A204.1 (cell line): ENCODE results near the gene RPL26.
"Not testable (repeated sequence)": the region's sequence is repeated elsewhere in the genome, so short reads cannot be mapped to it uniquely, and the experiment has no call there.

Experiments used
- FAIRE-seq: peaks from 2 replicates; lab custom pipeline; 2012; peaks lifted over from hg19 to GRCh38; lab: Jason Lieb, UNC

RPL26 gene

DNA sequence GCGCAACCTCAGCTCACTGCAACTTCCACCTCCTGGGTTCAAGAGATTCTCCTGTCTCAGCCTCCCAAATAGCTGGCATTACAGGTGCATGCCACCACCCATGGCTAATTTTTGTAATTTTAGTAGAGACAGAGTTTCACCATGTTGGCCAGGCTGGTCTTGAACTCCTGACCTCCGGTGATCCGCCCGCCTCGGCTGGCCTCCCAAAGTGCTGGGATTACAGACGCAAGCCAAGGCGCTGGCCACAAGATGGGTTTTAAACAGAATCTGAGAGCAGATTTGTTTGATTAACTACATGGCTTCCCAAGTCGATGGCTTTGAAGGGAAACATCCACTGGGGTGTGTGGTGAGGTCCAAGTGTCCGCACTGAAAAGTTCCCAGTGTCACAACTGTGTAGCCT is 11.5 kb upstream of the RPL26 start:
- FAIRE-seq = not testable (repeated sequence)

DNA sequence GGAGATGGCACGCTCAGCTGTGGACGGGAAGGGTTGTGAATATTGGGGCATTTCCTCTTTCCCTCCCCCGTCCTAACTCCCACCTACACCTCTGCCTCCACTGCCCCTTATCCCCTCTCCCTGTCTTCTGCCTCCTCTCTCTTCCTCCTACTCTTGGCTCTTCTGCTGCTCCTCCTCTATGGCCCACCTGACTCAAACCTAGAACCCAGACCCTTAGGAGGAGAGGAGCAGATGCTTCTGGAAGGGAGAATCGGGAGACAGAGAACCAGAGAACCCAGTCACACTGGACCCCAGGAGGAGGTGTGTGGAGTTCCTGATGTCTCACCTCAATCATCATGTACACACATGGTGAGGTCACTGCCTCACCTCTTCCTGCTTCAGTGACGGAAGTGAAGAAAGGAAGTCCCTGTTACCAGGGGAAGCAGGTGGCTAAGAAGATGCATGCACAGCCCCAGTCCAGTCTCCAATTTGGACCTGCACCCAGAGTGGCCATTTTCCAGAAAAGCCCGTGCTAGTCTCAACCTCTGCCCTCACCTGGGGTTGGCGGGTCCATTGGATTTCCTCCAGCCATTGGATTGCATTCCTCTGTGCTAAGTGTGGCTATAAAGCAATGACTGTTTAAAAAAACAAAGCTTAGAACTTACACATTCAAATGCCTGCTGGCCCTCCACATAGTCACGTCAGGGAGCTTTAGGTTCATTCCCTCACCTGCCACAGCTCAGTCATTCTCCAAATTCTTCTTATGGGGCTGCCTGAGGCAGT is 10.7 kb upstream of the RPL26 start:
- no peak for FAIRE-seq

DNA sequence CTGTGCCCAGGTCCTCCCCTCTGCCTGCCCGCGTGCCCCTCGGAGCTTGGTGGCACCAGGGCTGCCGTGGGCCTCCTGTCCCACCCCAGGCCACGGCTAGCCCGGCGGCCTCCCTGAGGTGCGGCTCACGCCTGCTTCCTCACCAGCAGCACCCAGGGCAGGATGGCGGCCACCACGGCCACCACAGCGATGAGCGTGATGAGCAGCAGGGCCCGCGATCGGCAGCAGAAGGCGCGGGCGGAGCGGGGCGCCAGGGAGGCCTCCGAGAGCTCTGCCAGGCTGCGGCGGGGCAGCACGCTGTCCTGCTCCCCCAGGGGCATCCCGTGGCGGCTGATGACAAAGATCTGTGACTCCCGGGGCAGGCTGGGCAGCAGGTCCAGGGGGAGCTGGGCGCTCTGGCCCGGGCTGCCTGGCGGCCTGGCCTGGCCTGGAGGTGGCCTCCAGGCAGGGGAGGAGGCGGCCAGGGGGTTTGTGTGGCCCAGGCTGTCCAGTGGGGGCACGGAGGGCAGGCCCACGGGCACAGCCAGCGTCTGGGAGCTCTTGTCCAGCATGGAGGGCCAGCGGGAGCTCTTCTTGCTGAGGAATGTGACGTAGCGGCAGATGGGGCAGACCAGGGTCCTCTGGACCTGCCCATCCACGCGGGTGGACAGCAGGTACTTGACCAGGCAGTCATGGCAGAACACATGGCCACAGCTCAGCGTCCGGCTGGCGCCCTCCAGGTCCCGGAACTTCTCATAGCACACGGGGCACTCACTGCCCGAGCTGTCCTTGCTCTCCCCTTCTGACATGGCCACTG is 9.9 kb upstream of the RPL26 start:
- no peak for FAIRE-seq

DNA sequence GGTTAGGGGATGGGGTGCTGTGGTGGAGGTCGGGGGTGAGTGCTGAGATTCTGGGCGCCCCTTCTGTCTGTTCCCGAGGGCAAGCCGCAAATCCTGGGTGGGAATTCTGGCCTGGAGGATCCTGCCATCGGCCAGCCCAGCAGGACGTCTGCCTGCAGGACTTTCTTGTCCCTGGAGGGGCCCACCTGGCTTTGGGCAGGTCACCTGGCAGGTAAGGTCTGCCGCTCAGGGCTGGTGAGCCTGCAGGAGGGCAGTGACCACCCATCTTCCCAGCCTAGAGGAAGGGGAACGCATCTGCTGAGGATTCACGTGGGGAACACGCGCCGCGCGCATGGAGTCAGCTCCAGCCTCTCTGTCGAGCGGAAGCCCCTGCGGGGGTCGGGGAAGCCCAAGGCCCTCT is 9.3 kb upstream of the RPL26 start:
- FAIRE-seq = no peak

DNA sequence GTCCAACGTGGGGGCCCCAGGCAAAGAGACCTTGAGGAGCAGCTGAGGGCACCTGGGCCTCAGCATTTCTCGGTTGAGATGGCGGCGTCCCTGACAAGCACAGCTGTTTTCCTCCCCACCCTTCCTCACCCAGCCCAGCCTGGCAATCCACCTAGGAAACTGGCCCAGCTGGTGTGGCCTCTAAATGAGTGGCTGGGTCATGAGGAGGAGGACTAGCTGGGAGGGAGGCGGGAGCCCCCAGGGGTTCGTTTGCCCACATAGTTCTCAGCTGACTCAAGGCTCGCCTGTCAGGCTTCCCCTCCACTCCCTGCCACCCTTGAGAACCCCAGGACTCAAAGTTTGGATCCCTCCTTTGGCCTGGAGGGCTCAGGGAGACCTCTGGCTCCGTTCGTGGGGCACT is 8.7 kb upstream of the RPL26 start:
- no peak for FAIRE-seq

DNA sequence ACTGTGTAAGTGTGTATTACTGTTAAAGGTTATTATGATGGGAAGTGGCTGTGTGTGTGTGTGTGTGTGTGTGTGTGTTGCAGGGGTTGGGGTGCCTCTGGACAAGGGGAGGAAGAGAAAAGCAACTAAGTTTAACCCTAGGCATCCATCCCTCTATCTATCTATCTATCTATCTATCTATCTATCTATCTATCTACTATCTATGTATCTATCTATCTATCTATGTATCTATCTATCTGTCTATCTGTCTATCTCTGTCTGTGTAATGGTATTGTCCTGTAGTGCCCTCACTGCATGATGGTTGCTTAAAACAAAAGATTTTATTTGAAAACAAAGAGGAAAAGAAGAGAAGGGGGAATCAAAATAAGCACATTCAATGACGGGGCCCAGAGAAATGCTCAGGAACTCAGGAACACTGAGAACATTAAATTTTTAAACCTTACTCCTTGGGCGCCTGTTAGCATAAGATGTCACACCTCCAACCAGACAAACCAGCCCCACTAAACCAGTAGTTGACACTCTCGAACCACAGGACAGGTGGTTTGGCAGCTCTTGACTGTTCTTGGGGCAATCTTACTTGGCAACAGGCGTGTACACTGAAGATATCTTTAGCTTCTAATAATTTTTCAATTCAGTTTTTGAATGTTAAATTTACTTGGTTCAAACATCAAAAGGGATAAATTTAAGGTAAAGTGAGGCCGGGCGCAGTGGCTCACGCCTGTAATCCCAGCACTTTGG is 5.1 kb upstream of the RPL26 start:
- FAIRE-seq = no peak

DNA sequence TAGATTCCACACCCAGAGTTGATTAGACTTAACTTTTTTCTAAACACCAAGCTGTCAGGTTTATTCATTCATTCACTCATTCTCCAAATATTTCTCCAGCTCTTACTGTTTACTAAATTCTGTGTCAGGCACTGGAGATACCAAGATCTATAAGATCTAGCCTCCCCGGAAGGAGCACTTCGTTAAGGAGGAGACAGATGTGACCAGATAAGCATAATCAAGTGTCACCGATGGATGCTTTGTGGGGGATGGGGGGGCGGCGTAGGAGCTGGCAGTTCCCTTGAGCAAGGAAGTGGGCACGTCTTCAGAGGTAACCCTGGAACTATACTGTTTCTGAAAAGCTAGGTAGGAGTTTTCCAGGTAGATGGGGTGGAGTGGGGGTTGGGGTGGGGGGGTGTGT is 3.8 kb upstream of the RPL26 start:
- no peak for FAIRE-seq

DNA sequence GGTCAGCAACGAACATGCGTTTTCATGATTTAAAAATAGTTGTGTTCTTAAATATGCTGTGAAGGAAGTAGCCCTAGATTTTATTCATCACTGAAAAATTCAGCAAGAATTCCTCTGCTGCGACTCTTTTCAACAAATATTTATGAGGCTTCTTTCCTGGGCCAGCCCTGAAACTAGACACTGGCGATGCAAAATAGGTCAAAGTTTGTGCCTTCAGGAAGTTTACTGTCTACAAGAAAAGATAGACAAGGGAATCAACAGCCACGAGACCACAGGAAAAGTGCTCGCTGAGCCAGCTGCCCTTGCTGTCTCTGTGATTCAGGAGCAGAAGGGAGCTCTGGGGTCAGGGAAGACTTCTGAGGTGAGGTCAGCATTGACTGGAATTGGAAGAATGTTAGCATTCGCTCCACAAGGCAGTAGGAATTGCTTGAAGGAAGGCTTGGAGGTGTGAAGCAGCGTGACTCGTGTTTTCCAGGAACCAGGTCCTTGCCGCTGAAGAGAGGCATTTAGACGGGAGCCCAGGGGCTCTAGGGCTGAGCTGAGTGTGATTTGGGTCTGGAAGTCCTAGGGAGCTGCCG is 1.9 kb upstream of the RPL26 start:
- no peak for FAIRE-seq

DNA sequence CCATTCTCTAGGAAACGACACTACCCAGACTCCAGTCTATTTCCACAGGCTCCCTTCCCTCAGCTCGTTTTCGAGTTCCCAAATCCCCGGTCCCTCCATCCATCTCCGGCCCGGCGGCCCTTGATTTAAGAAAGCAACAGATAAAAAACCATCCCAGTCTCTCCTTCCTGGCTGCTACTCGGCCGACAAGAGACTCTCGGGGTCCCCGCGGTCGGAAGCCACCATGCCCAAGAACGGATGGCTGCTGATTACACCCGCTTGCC is 182 bp downstream of the RPL26 start:
- no peak for FAIRE-seq

DNA sequence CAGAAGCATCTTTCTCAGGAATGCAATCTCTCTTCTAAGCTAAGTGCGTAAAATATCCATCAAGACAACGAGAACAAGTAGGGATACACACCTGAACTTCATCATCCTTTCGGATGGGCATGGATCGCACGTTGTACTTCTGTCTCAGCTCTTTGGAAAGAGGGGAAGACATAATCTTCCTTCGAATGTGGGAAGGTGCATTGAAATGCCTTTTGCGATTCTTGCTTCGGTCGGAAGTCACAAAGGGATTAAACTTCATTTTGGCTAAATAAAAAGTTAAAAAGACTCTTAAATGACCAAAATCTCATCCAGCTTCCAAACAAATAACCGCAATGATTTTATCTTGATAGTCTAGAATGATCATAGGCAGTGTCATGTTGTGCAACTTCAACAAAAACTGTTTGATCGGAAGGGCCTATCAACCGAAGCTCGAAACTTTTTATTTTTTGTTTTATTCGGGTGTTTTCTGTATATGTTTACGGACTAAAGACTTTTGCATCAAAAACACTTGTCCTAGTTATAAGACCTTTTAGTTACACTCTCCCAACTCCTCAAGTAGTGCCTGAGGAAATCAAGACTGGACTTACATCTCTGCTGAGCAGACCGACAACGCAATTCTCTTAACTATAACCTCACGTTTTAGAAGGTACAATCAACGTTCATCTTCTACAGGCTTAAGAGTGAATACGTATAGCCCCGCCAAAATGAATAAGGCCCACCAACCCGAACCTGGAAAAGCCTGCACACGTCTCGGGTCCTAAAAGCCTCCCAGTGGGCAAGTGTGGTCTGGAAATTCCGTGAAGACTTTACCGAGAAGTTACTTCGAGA is 727 bp downstream of the RPL26 start:
- no peak for FAIRE-seq

DNA sequence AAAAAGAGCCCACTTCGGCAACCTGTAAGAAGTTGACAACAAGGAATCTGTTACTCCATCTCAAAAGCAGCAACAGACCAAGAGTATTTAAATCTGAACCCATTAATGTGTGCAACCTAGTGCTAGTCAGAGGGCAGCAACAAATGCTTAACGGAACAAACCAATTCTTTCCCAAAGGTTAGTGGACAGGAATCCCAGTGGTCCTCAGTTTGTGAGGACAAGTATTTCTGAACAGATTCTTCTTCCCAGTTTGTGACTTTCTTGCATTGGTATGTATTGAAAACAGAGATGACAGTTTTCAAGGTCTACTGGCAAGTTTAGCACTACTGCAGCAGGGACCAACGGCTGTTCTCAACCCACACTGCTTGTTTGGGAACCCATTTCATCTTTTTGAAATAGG is 2.9 kb downstream of the RPL26 start:
- no peak for FAIRE-seq

DNA sequence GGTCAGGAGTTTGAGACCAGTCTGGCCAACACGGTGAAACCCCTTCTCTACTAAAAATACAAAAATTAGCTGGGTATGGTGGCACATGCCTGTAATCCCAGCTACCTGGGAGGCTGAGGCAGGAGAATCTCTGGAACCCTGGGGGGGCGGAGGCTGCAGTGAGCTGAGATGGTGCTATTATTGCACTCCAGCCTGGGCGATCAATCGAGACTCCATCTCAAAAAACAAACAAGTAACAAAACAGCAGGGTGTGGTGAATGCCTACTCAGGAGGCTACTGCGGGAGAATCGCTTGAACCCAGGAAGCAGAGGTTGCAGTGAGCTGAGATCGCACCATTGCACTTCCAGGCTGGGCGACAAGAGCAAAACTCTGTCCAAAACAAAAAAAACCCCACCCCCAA is 4.9 kb downstream of the RPL26 start:
- FAIRE-seq = not testable (repeated sequence)

DNA sequence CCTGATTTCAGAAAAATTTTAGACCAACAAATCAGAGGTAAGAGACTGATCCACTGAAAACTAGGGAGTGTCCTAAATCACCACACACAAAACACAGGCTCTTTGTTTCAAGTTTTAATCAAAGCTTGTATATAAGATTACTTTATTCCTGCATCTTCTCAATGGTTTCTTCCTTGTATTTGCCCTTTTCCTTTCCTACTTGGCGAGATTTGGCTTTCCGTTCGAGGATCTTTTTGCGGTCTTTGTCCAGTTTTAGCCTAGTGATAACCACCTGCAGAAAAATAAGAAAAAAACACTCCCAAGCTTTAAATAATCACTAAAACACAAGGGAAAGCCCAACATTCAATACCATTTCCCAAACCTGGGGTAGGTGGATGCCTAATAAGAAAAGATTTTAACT is 5.6 kb downstream of the RPL26 start:
- FAIRE-seq = no peak

DNA sequence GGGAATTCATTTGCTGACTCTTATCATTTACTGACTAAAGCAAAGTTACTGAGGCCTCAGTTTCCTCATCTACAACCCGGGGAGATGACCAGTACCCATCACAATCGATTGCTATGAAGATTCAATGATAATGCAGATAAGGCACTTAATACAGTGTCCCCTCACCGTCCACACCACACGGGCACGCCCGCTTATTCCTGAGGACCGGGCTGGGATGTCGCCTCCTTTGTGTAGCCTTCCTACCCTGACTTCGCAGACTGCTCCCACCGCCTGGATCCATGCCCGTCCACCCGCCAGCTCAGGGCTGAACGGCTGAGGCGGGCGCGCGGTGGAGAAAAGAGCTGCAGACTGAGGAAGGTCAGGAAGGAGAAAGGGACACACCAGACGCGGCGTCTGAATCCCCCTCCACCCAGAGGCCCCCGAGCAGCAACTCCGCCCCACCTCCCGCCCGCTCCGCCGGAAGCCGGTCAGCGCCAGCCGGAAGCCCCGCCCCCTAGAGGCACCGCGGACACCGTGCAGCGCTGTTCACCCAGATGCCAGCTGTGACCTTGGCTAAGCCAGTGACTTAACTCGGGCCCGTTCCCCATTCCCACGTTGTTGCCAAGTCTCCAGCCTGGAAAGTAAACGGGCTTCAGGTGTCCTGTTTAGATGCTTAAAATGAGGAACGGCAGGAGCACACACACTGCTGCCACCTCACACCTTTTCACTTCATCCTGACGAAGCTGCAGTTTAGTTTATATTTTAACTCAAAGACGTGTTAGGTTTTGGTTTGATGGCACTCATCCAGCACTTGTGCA is 6.5 kb downstream of the RPL26 start, which contains the start of gene KRABD2:
KRABD2 (minus strand) TSS at position 434 of the 797 bp plus-strand sequence.
- no peak for FAIRE-seq

DNA sequence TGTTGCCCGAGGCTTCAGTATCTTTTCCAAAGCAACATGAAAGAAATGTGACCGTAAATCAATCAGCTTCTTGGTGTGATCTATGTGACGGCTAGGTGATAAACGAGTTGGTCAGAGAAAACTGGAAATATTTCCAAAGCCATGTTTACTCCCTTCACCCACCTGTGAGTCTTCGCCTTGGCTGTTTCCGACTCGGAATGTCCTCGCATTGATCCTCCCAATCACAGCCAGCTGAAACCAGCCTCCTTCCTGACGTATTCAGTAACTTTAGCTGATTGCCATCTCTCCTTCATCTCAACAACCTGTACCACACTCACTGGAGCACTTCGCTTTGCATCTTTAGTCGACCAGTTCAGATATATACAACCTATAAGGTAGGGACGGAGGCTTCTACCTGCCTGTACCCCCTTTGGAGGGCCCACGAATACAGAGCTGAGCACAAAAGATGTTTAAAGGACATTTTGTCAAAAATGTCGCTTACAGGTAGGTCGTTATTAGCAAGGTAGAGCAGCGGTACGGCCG is 7.2 kb downstream of the RPL26 start:
- no peak for FAIRE-seq

DNA sequence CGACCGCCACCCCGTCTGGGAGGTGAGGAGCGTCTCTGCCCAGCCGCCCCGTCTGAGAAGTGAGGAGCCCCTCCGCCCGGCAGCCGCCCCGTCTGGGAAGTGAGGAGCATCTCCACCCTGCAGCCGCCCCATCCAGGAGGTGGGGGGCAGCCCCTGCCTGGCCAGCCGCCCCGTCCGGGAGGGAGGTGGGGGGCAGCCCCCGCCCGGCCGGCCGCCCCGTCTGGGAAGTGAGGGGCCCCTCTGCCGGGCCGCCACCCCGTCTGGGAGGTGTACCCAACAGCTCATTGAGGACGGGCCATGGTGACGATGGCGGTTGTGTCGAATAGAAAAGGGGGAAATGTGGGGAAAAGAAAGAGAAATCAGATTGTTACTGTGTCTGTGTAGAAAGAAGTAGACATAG is 9.1 kb downstream of the RPL26 start:
- not testable (repeated sequence) for FAIRE-seq

DNA sequence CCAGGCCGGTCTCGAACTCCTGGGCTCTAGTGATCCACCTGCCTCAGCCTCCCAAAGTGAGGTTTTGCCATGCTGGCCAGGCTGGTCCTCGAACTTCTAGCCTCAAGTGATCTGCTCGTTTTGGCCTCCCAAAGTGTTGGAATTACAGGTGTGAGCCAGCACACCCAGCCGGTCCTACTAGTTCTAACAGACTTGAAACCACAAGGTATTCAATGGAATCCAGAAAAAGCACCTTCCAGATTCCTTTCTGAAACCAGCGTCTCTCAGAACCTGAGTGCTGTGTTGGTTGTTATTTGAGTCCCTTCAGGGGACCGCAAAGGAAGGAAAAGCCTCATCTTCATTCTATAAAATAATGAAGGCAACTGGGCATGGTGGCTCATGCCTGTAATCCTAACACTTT is 10.6 kb downstream of the RPL26 start:
- no peak for FAIRE-seq

DNA sequence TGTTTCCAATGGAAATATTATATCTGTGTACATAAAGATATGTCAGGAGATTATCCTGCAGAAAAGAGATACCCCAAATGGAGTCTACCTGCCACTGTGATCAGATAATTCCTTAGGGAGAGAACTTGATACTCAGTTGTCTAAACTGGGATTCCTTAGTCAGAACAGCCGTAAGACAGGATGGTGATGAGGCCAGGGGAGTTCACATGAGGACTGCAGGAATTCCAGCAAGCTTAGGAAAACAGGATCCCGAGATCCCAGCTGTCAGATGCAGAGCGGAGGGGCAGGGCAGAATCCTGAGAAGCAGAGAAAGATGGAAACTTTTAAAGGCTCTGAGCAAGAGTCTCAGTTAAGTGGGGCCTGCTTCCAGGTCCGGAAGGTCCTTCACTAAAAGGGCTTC is 11.2 kb downstream of the RPL26 start:
- FAIRE-seq = no peak

DNA sequence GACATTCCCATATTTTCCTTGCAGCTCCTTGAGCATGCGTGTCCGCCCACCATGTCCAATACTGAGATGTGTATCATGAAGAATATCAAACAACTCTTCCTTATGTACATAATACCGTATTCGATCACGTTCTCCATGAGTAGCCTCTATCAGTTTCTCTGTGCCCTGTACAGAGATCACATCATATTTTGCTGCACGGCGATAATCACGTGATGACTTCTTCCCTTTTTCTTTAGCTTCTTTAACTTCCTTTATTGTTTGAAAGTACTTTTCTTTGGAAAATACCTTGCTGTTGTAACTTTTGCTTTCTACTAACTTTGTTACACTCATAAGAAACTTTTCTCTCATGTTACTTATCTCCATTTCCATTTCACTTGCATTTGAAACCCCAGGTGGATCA is 13.0 kb downstream of the RPL26 start:
- no peak for FAIRE-seq

DNA sequence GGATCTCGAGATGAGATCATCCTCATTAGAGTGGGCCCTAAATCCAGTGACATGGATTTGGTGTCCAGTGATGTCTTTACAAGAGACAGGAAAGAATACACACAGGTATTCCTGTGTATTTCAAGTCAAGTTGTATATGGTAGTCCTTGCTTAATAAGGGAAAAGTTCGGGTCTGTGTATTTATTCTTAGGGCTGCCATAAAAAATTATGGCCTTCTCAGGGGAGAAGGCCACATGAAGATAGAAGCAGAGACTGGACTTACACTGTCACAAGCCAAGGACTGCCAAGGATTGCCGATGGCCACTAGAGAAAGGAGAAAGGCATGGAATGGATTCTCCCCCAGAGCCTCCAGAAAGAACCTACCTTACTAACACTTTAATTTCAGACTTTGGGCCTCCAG is 14.8 kb downstream of the RPL26 start:
- FAIRE-seq = no peak

DNA sequence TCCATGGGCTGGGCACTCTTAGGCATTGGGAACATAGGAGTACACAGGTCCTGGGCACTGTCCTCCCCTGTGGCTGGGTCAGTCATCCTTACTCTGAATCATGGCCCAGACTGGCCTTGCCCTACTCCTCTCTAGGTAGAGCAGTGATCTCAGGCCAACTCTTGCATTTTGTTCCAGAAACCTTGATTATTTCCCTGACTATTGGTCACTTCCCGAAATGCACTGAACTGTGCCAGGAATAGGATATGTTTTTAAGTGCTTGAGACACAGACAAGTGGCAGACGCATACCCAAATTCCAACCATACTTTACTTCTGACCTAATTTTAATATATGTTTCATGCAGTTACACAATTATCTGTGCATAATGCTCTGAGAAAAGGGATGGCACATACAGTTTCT is 16.8 kb downstream of the RPL26 start:
- FAIRE-seq = no peak
